GM21528 (cell line): ENCODE data around the gene CCL26.
"Not testable (repeated sequence)": the region's sequence is repeated elsewhere in the genome, so short reads cannot be mapped to it uniquely, and the experiment has no call there.

Experiments
- ATAC-seq: cut with Tn5 transposase; IDR thresholded peaks from one replicate; pipeline ENCODE4 v1.9.1; 2021; ENCODE audit warnings: mild to moderate bottlenecking, moderate library complexity; ENCODE audit not compliant: unreplicated experiment, low FRiP score

Gene CCL26

DNA sequence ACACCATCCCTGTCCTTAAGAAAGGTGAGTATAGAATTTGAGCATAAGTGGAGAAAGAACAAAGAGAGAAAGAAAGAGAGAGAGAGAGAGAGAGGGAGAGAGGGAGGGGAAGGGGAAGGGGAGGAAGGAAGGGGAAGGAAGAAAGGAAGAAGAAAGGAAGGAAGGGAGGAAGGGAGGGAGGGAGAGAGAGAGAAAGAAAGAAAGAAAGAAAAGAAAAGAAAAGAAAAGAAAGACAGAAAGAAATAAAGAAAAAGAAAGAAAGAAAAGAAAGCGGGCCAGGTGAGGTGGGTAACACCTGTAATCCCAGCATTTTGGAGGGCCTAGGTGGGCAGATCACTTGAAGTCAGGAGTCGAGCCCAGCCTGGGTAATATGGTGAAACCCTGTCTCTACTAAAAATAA lies 21.7 kb upstream of the CCL26 start:
- ATAC-seq: no peak

GRCh38 chr7:75792567-75792966 lies 20.6 kb upstream of the CCL26 start:
- ATAC-seq: not testable (repeated sequence)

DNA sequence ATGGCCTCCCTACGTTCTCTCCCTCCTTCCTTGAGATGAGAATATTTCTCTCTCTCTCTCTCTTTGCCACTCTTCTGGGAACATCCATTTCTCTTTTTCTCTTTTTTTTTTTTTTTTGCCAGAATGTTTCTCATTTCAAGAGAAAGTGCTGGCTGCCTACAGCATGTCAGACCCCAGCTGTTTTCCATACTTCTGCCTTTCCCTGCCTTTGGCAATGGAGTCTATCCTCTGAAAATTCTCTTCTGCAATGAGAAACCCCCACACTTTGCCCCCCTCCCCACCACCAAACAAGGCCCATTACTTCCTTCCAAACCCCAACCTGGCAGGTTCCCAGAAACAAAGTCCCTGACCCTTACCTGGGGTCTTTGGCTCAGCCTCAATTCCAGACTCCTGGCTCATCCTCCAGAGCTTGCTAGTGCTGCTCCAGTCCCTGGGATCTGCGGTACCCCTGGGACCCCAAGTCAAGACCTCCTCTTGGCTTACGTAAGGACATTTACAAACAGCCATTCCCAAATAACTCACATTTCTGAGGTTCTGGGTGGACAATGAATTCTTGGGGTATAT lies 17.4 kb upstream of the CCL26 start:
- ATAC-seq: no peak

GRCh38 chr7:75788154-75788847 lies 16.3 kb upstream of the CCL26 start:
- not testable (repeated sequence) for ATAC-seq

- not testable (repeated sequence) for ATAC-seq
Observed at GRCh38 chr7:75783058-75783457, 11.0 kb upstream of the CCL26 start.

DNA sequence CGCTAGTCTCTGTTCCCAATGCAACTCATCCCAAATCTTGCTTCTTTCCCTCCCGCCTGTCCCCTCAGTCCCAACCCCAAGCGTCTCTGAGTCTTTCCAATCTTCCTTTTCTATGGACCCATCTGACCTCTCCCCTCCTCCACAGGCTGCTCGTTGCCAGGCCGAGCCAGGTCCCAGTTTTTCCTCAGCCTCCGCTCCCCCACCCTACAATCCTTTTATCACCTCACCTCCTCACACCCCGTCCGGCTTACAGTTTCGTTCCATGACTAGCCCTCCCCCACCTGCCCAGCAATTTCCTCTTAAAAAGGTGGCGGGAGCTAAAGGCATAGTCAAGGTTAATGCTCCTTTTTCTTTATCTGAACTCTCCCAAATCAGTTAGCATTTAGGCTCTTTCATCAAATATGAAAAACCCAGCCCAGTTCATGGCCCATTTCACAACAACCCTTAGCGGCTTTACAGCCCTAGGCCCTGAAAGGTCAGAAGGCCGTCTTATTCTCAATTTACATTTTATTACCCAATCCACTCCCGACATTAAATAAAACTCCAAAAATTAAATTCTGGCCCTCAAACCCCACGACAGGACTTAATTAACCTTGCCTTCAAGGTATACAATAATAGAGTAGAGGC lies 8.7 kb upstream of the CCL26 start:
- not testable (repeated sequence) for ATAC-seq

DNA sequence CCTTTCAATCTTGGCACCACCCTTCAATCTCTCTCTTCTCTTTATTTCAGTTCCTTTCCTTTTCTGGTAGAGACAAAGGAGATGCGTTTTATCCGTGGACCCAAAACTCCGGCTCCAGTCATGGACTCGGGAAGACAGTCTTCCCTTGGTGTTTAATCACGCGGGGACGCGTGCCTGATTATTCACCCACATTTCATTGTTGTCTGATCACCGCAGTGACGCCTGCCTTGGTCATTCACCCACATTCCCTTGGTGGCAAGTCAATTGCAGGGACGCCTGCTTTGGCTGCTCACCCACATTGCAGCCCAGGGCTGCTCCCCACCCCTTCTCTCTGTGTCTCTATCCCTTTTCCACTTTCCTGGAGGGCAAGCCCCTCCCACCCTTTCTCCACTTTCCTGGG lies 7.5 kb upstream of the CCL26 start:
- ATAC-seq: not testable (repeated sequence)

DNA sequence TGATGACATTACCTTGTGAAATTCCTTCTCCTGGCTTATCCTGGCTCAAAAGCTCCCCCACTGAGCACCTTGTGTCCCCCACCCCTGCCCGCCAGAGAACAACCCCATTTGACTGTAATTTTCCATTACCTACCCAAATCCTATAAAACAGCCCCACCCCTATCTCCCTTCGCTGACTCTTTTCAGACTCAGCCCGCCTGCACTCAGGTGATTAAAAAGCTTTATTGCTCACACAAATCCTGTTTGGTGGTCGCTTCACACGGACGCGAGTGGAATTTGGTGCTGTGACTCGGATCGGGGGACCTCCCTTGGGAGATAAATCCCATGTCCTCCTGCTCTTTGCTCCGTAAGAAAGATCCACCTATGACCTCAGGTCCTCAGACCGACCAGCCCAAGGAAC lies 7.0 kb upstream of the CCL26 start:
- not testable (repeated sequence) for ATAC-seq

GRCh38 chr7:75776295-75776971 lies 4.4 kb upstream of the CCL26 start:
- no peak for ATAC-seq

DNA sequence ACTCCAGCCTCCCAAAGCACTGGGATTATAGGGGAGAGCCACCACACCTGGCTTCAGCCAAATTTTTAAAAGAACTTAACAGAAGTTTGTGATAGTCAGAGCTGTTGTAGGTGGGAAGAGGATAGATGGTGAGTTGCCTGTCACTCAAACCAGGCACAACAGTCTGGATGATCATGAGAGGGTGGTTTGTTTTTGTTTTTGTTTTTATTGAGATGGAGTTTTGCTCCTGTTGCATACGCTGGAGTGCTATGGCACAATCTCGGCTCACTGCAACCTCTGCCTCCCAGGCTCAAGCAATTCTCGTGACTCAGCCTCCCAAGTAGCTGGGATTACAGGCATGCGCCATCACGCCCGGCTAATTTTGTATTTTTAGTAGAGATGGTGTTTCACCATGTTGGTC lies 1.9 kb upstream of the CCL26 start:
- not testable (repeated sequence) for ATAC-seq

DNA sequence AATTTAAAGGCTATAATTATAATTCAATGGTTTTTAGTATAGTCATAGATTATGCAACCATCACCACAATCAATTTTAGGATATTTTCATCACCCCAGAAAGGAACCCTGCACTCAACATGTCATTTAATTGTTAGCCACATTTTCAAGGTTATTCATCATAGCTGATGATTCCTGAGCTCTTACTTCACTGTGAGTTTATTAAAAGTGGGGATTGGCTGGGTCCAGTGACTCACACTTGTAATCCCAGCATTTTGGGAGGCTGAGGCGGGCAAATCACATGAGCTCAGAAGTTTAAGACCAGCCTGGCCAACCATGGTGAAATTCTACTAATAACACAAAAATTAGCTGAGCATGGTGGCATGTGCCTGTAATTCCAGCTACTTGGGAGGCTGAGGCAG lies 787 bp downstream of the CCL26 start:
- no peak for ATAC-seq

GRCh38 chr7:75762350-75762917 lies 9.6 kb downstream of the CCL26 start:
- no peak for ATAC-seq

GRCh38 chr7:75761801-75762200 lies 10.2 kb downstream of the CCL26 start:
- not testable (repeated sequence) for ATAC-seq

DNA sequence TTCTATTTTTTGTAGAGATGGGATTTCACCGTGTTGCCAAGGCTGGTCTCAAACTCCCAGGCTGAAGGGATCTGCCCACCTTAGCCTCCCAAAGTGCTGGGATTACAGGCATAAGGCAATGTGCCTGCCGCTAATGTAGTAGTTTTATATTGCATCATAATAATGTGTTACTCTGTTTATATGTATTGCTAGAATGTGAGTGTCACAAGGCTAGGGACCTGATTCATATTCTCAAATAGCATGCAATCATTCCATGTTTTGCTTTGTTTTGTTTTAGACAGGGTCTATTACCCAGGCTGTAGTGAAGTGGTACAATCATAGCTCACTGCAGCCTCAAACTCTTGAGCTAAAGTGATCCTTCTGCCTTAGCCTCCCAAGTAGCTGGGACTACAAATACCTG lies 13.5 kb downstream of the CCL26 start:
- no peak for ATAC-seq

- ATAC-seq: no peak
Observed at GRCh38 chr7:75757860-75758259, 14.2 kb downstream of the CCL26 start.

GRCh38 chr7:75756991-75757676 lies 14.9 kb downstream of the CCL26 start:
- no peak for ATAC-seq

- no peak for ATAC-seq
Observed at GRCh38 chr7:75756206-75756990, 15.6 kb downstream of the CCL26 start.

DNA sequence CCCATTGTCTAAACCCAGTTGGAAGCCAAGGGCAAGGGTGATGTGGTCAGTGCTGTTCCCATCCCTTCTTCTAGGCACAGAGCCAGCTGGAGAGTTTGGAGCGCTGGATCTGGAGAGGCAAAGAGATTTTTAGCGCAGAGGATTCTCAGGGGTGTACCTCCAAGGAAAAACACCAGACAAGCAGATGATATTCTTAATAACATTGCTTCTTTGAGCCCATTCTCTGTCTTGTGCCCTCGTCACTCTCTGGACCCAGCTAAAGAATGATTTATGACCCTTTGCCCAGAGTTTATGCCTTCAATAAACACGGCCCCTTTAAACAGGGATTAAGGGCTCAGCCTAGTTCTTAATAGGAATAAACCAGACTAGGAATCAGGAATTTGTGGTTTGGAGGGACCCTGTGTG lies 28.6 kb downstream of the CCL26 start:
- no peak for ATAC-seq

DNA sequence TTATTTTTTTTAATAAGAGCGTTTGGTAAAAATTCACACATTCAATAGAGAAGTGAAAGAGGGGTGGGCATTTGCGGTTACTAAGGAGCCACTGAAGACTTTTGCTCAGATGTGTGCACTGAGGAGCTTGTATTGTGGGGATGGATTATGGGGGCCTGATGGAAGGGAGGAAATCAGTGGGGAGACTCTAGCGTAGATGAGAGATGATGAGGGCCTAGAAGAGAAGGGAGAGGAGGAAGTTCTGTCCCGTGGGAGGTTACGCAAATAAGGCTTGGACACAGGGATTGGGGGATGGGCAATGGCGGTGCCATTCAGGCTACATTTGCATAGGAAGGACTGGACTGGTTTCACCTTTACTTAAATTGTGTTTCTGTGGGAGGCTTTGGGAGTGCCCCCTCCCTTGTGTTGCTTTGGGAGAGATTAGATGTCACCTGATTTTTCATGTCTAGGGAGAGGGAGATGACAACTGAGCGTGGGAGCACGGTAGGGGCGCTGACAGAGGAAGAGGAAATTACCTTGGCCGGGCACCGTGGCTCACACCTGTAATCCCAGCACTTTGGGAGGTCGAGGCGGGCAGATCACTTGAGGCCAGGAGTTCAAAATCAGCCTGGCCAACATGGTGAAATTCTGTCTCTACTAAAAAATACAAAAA lies 31.0 kb downstream of the CCL26 start:
- no peak for ATAC-seq
